IPS-18a (cell line): ENCODE data around the gene BHLHE41.

Experiments used
- H3K27ac ChIP-seq: one replicate; pipeline ENCODE4 v1.5.1; 2013; ENCODE audit warnings: low read length
- H3K27me3 ChIP-seq: one replicate; pipeline ENCODE4 v1.6.1; 2013; ENCODE audit warnings: mild to moderate bottlenecking, low read length; ENCODE audit not compliant: control insufficient read depth, insufficient read depth
- H3K36me3 ChIP-seq: one replicate; pipeline ENCODE4 v1.6.1; 2013; ENCODE audit warnings: low read depth, low read length; ENCODE audit not compliant: control insufficient read depth
- H3K4me1 ChIP-seq: one replicate; pipeline ENCODE4 v1.6.1; 2013; ENCODE audit warnings: low read depth, low read length; ENCODE audit not compliant: control insufficient read depth
- H3K4me3 ChIP-seq: one replicate; pipeline ENCODE4 v1.5.1; 2013; ENCODE audit warnings: low read length
- H3K9ac ChIP-seq: one replicate; pipeline ENCODE4 v1.6.1; 2013; ENCODE audit warnings: mild to moderate bottlenecking, low read length, moderate library complexity
- H3K9me3 ChIP-seq: one replicate; pipeline ENCODE4 v1.6.1; 2013; ENCODE audit warnings: low read depth, low read length; ENCODE audit not compliant: control insufficient read depth

BHLHE41 gene

DNA sequence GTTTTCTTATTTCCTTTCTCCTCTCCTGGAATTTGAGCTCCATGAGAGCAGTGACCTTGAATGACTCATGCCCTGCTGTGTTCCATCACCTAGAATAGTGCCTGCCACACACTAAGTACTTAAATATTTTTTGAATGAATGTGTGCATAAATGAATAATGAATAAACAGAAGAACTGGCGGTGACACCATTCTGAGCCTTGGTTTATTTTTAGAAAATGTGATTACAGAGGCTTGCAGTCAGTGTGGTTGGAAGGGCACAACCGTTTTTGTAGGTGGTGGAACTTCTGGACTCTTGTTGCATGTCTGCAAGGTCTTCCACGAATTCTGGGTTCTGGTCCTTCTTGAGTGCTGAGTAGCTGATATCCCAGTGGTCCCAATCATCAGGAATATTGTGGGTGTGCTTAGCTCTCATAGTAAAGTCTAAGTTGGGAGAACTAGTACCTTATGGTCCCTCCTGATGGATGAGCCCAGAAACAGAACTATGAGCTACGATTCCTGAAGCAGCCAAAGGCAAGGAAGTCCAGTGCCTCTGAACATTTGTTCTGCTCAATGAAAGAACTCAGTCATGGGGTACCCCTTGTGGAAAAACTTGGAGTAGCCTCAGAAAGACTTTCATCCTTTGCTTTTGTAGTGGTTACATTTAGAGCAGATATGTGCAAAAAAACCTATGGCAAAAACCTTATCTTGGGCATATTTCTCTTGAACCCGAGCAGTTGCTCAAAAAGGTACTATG lies 28.8 kb upstream of the BHLHE41 start:
- H3K36me3 ChIP-seq = no peaks in the 10 kb centered on the region

DNA sequence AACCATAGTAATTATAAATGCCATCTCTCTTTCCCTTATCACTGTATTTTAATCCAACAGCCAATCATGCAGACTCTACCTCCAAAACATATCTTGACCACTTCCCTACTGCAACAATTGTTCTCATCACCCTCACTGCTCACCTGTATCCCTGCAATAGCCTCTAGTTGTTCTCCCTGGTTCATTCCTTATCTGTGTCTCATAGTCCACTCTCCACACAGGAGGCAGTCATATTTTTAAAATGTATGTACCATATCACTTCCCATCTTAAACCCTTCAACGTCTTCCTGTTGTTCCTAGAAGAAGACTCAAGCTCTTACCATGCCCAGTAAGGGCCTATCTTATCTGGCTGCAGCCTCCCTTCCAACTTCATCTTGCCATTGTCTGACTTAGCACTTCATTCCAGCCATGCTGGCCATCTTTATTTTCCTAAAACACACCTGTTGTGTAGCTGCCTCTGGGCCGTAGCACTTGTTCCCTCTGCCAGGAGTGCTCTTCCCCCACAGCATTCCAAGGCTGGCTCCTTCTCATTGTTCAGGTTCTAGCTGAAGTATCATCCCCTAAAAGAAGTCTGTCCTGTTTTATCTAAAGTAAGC lies 27.8 kb upstream of the BHLHE41 start:
- no peak overlapping the region for H3K9ac ChIP-seq
- H3K27me3 ChIP-seq = no peaks in the 10 kb centered on the region
- no peak overlapping the region for H3K4me3 ChIP-seq

More for the DNA sequence above, 28.8 kb upstream of the BHLHE41 start:
- peaks cover 3% of the 10 kb centered on the region for H3K4me1 ChIP-seq
- no peak overlapping the region for H3K27ac ChIP-seq
- H3K27me3 ChIP-seq = no peaks in the 10 kb centered on the region
- no peak overlapping the region for H3K9ac ChIP-seq
- no peak overlapping the region for H3K4me3 ChIP-seq
- no peaks in the 10 kb centered on the region for H3K9me3 ChIP-seq

DNA sequence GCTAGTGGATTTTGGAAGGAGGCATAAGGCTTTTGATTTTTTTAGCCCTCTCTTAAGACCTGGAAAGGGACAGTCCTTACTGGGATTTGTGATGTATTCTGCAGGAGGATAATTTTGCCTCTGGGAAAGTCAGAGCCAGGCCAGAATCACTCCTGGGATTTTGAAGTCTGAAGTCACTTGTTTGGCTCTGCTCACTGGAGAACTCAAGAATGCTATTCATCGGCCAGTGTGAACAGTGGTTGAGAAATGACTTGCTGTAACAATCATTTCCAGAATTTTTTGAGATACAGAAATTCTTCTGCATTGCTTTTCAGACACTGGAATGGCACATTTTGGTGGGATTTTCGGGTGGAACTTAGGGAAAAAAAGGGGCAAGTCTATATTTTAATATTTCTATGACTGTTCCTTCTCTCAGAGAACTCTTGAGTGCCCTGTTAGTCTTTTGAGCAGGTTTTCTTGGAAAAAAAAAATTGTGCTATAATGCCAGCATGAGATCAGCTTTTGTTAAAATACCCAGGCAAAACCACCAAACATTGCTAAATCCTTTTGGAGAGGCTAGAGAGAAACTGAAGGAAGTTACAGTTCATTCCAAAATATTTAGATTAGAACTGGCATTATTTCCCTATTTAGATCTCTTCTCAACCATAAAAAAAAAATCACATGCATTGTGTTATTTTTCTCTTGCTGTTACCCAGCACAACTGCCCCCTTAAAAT lies 26.1 kb upstream of the BHLHE41 start:
- H3K9ac ChIP-seq = no peak overlapping the region
- no peak overlapping the region for H3K27ac ChIP-seq
- H3K9me3 ChIP-seq = no peaks in the 10 kb centered on the region
- H3K36me3 ChIP-seq = no peaks in the 10 kb centered on the region
- H3K4me1 ChIP-seq = peaks cover 3% of the 10 kb centered on the region
- no peak overlapping the region for H3K4me3 ChIP-seq
- H3K27me3 ChIP-seq = no peaks in the 10 kb centered on the region

More for the DNA sequence above, 27.8 kb upstream of the BHLHE41 start:
- H3K27ac ChIP-seq = no peak overlapping the region
- H3K36me3 ChIP-seq = no peaks in the 10 kb centered on the region
- no peaks in the 10 kb centered on the region for H3K9me3 ChIP-seq
- peaks cover 3% of the 10 kb centered on the region for H3K4me1 ChIP-seq

DNA sequence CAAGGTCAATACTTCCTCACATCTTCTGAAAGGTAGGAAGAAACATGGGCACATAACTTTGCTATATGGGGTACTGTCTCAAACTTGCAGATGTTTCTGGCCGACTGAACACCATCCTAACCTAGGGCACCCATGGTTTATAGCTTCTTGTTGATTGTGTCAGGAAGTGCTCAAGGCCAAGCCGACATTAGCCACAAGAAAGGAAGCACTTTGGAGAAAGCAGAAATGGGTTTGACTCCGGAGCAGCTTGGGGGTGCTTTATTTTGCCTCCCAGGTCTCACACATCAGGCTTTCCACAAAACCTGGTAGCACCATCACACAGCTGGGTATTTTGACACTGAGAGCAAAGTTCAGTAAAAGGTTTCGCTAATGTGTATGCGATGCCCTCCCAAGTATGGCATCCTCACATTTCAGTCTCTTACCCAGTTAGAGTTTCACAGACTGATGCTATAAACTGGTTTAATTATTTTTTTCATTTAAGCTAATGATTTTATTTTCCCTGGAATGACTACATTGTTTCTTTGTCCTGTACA lies 25.2 kb upstream of the BHLHE41 start:
- H3K27ac ChIP-seq = no peak overlapping the region
- H3K9me3 ChIP-seq = no peaks in the 10 kb centered on the region
- no peak overlapping the region for H3K9ac ChIP-seq

DNA sequence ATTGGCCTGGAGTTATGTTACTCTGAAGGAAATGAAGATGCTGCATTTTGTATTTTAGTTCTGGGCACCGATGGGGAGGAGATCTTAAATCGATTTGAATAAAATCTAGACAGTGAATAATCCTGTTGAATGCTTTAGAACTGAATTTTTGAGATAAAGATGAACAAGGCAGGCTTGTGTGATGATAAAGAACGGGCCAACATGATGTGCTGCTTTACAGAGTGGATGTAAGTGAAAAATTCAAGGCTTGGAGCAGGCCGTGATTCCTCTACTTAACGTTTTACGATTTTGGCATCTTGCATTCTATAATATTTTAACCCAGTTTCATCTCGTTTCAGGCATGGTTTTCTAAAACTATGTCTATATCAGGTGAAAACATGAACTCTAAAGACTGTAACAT lies 23.5 kb upstream of the BHLHE41 start:
- Histone ChIP-seq H3K27me3 (no peaks in the 10 kb centered on the region), H3K36me3 (no peaks in the 10 kb centered on the region), H3K9ac (no peak overlapping the region), H3K27ac (no peak overlapping the region), H3K9me3 (no peaks in the 10 kb centered on the region), H3K4me3 (no peak overlapping the region), H3K4me1 (peaks cover 3% of the 10 kb centered on the region)

More for the DNA sequence above, 25.2 kb upstream of the BHLHE41 start:
- Histone ChIP-seq H3K4me1 (peaks cover 3% of the 10 kb centered on the region), H3K27me3 (no peaks in the 10 kb centered on the region), H3K36me3 (no peaks in the 10 kb centered on the region), H3K4me3 (no peak overlapping the region)

DNA sequence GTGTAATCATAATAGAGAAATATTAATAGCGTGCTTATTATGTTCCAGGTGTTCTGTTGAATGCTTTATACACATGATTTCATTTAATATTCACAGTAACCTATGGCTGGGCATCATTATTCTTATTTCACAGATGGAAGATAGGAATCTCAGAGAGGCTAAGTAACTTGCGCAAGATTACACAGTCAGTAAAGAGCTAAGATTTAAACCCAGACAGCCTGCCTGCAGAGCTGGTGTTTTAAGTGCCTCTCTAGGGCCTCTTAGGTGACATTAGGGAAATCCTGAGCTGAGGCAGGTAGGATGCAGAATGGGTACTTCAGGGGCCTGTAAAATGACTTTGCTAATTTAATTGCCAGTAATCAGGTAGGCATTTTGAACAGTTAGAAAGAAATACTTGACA lies 18.5 kb upstream of the BHLHE41 start:
- H3K4me3 ChIP-seq = no peak overlapping the region
- no peaks in the 10 kb centered on the region for H3K36me3 ChIP-seq
- H3K4me1 ChIP-seq = no peaks in the 10 kb centered on the region
- no peaks in the 10 kb centered on the region for H3K9me3 ChIP-seq
- H3K27me3 ChIP-seq = no peaks in the 10 kb centered on the region
- H3K27ac ChIP-seq = no peak overlapping the region
- H3K9ac ChIP-seq = no peak overlapping the region

DNA sequence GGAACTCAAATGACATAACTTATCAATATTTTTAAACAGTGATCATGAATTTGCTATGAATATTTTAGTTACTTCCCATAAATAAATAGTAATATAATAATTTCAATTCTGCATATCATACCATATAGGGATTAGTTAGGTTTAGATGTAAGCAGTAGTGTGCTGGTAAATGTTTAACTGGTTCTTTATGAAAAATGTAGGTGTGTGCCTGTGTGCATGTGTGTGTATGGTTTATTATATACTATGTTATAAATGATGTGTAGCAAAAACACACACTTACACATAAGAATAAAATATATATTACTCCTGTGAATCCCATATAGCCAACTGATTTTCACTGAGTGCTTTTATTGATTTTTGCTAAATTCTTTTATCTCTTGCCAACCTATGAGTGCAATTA lies 14.0 kb upstream of the BHLHE41 start:
- H3K4me3 ChIP-seq = no peak overlapping the region
- H3K9ac ChIP-seq = no peak overlapping the region
- H3K4me1 ChIP-seq = peaks cover 19% of the 10 kb centered on the region
- no peak overlapping the region for H3K27ac ChIP-seq
- no peaks in the 10 kb centered on the region for H3K36me3 ChIP-seq
- no peaks in the 10 kb centered on the region for H3K9me3 ChIP-seq
- no peaks in the 10 kb centered on the region for H3K27me3 ChIP-seq

DNA sequence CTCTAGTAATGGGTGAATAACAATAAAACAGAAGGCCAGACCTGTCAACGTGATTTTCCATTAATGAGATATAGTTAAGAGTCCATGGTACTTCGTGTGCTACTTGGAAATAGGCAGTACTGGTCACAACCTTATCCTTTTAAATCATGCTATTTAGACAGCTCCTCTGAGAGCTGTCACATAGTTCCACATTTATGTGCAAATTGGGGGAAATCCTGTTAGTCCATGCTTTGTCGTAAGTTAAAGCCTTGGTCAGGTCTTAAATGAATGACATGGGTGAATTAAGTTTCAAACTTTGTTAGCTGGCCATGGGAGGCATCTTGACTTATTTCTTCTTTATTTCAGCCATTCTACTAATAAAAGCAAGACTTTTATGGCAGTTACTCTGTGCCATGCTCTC lies 11.9 kb upstream of the BHLHE41 start:
- H3K4me1 ChIP-seq = peaks cover 19% of the 10 kb centered on the region
- H3K4me3 ChIP-seq = no peak overlapping the region
- H3K27me3 ChIP-seq = no peaks in the 10 kb centered on the region
- no peak overlapping the region for H3K9ac ChIP-seq
- no peaks in the 10 kb centered on the region for H3K9me3 ChIP-seq
- no peak overlapping the region for H3K27ac ChIP-seq
- H3K36me3 ChIP-seq = no peaks in the 10 kb centered on the region

DNA sequence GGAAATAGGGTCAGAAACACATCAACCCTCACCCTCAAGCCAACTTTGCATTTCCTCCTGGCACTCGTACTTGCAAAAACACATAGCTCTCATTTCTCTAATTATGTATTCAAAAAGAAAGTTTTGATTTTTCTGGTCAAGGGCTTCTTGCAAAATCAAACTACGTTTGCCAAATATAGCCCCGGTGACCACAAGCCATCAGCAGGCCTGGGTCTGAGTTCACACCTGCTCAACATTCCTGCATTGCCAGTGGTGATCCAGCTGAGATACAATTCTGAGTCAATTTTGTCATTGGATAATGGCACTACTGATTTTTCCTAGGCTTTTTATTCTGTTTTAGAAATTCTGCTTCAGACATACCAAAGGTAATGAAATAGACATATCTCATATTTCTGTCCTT lies 10.7 kb upstream of the BHLHE41 start:
- no peak overlapping the region for H3K27ac ChIP-seq
- H3K4me1 ChIP-seq = peaks cover 19% of the 10 kb centered on the region

DNA sequence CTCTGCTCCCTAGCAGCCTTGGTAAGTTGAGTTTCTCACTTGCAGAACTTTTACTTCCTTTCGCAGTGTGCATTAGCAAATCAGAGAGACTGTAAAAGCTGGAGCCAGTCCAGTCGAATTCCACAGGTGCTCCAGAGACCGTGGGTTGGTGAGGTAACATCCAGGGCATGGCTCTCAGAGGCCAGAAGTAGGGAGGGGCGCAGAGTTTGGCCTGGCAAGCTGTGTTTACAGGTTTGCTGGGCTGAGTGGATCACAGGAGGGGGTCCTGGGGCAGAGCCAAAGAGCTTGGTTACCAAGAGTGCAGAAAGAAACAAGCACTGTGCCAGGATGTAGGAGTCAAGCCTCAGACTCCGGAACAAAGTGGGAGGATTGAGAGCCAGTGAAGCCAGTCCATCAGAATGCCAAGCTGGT lies 10.2 kb upstream of the BHLHE41 start:
- Histone ChIP-seq H3K27me3 (peaks cover 1% of the 10 kb centered on the region), H3K9me3 (no peaks in the 10 kb centered on the region), H3K9ac (no peak overlapping the region), H3K4me3 (no peak overlapping the region), H3K36me3 (no peaks in the 10 kb centered on the region), H3K4me1 (peaks cover 19% of the 10 kb centered on the region), H3K27ac (no peak overlapping the region)

More for the DNA sequence above, 10.7 kb upstream of the BHLHE41 start:
- Histone ChIP-seq H3K9me3 (no peaks in the 10 kb centered on the region), H3K27me3 (no peaks in the 10 kb centered on the region), H3K4me3 (no peak overlapping the region), H3K36me3 (no peaks in the 10 kb centered on the region), H3K9ac (no peak overlapping the region)

DNA sequence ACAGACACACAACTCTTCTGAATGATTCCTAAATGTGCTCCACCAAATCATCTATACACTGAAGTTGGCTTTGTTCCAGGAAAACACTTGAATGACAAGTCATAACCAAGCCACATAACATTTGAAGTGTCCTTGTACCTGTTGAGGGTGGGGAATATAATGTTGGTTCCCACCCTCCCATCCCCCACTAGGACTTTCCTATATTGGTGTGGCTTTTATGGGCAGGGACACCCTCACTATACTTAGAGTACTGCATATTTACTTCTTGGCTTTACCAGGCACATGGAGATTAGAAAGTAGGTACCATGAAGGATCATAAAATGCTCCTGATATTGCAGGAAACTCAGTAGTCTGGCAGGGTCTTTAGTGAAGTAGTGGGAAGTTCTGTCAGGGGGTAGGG lies 9.7 kb upstream of the BHLHE41 start:
- H3K27ac ChIP-seq = no peak overlapping the region
- H3K9me3 ChIP-seq = no peaks in the 10 kb centered on the region
- no peaks in the 10 kb centered on the region for H3K36me3 ChIP-seq
- H3K4me3 ChIP-seq = no peak overlapping the region
- peaks cover 6% of the 10 kb centered on the region for H3K27me3 ChIP-seq
- H3K9ac ChIP-seq = no peak overlapping the region
- H3K4me1 ChIP-seq = peaks cover 19% of the 10 kb centered on the region
